GM19467 (cell line): ENCODE data around the gene AQP11.
A peak's percentile ranks its signal among the peaks of the same experiment; 100 is the strongest.
"Not testable (repeated sequence)": the region's sequence is repeated elsewhere in the genome, so short reads cannot be mapped to it uniquely, and the experiment has no call there.

Experiments used
- ATAC-seq: cut with Tn5 transposase; IDR thresholded peaks from one replicate; pipeline ENCODE4 v1.9.1; 2021; ENCODE audit warnings: mild to moderate bottlenecking, moderate library complexity; ENCODE audit not compliant: unreplicated experiment

AQP11 gene

GRCh38 chr11:77589521-77590193 lies at the start of gene AQP11:
TSS of gene AQP11 (plus strand) at chr11:77589953. CDS start at chr11:77589993, 40 bp downstream.
- peak; percentile 88 for ATAC-seq

- ATAC-seq, result no peak
These were observed 47.5 kb upstream of the AQP11 start for GRCh38 chr11:77542296-77542695.

- no peak for ATAC-seq
These were observed 42.5 kb upstream of the AQP11 start for GRCh38 chr11:77547047-77547836.

- no peak for ATAC-seq
These were observed 41.7 kb upstream of the AQP11 start for GRCh38 chr11:77547863-77548551.

- no peak for ATAC-seq
These were observed 41.0 kb upstream of the AQP11 start for GRCh38 chr11:77548552-77549445.

- not testable (repeated sequence) for ATAC-seq
These were observed 38.3 kb upstream of the AQP11 start for GRCh38 chr11:77551426-77551825.

- ATAC-seq, result no peak
These were observed 32.2 kb upstream of the AQP11 start for GRCh38 chr11:77557553-77557952.

- ATAC-seq, result no peak
These were observed 31.4 kb upstream of the AQP11 start for GRCh38 chr11:77558380-77558779.

GRCh38 chr11:77559686-77560401 lies 29.9 kb upstream of the AQP11 start:
- ATAC-seq, result no peak

- ATAC-seq, result no peak
These were observed 29.1 kb upstream of the AQP11 start for GRCh38 chr11:77560605-77561004.

- no peak for ATAC-seq
These were observed 28.5 kb upstream of the AQP11 start for GRCh38 chr11:77561257-77561656.

- no peak for ATAC-seq
These were observed 21.4 kb upstream of the AQP11 start for GRCh38 chr11:77568306-77568705.

GRCh38 chr11:77568916-77569675 lies 20.7 kb upstream of the AQP11 start:
- no peak for ATAC-seq

- ATAC-seq, result no peak
These were observed 20.1 kb upstream of the AQP11 start for GRCh38 chr11:77569676-77570070.

GRCh38 chr11:77570896-77571295 lies 18.9 kb upstream of the AQP11 start:
- ATAC-seq, result not testable (repeated sequence)

GRCh38 chr11:77575428-77575827 lies 14.3 kb upstream of the AQP11 start:
- ATAC-seq, result not testable (repeated sequence)

GRCh38 chr11:77580712-77581337 lies 8.9 kb upstream of the AQP11 start:
- no peak for ATAC-seq

- ATAC-seq, result peak; percentile 8
These were observed 602 bp upstream of the AQP11 start for GRCh38 chr11:77589181-77589520.

- ATAC-seq, result peak; percentile 22
These were observed 535 bp downstream of the AQP11 start for GRCh38 chr11:77590194-77590782.
